GM21360 (cell line): ENCODE results near the gene CAPN11.
"Not testable (repeated sequence)": the region's sequence is repeated elsewhere in the genome, so short reads cannot be mapped to it uniquely, and the experiment has no call there.

Experiments
- ATAC-seq: cut with Tn5 transposase; IDR thresholded peaks from one replicate; pipeline ENCODE4 v1.9.1; 2021; ENCODE audit warnings: mild to moderate bottlenecking, moderate library complexity; ENCODE audit not compliant: unreplicated experiment

The CAPN11 gene

DNA sequence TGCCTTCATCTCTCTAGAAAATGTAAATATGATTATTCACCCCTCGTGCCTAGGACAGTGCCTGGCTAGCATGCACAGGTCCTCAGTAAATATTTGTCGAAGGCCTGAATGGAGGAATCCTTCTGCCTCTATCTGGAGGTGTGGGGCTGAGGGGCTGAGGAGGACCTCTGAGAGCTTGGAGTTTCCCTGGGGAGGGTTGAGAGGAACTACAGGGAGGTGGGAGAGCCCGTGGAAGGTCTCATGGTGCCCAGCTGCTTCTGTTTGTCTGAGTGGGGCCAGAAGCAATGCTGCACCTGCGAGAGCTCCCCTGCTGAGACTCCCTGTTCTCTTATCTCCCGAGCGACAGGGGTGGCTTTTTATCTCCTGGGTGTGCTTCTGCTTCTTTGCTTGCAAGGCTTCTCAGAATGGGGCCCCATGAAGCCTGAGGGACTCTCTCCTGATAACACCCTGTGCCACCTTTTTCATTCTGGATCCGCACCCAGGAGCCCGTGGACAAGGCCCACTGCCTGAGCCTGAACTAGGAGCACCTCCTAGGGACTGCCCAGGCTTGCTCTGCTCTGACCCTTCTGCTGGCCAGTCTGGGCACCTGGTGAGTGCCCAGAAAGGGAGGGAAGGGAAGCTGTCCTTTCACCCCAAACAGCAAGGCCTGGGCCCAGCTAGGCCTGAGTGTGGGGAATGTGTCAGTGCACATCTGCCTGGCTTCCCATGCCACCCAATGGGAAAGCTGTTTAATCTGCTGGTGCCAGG is 67.1 kb downstream of the CAPN11 start:
- no peak for ATAC-seq

DNA sequence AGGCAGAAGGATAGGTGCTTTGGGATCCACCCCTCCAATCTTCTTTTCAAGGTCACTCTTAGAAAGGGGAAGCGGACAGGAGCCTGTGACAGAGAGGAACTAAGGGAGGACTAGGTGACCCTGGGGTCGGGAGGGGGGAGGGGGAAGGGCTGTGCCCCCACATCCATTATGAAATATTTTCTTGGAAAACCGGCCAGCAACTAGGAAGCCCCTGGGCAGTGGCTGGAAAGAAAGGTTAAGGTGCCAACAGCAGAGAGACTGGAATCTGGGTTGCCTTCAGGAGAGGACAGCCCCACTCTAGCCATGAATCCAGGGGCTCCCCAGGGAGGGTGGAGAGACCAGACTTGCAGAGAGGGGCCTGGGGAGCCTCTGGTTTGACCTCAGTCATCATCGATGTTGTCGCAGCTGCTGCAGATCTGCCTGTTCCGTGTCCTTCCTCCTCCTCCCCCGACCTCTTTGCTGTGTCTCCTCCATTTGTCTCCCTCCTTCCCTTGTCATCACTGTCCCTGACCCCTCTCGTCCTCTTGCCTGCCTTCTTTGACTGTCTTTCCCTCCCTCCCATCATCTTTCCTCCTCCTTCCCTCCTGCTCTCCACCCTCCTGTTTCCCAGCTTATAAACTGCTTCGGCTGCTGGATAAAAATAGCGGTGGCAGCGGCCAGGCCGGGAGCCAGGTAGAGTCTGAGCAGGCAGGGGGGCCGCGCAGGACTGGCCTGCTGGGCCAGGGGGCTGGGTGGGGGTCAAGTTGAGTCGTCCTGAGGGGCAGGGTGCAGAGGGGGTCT is 67.9 kb downstream of the CAPN11 start:
- no peak for ATAC-seq

GRCh38 chr6:44227148-44227793 is 68.7 kb downstream of the CAPN11 start:
- ATAC-seq = no peak

DNA sequence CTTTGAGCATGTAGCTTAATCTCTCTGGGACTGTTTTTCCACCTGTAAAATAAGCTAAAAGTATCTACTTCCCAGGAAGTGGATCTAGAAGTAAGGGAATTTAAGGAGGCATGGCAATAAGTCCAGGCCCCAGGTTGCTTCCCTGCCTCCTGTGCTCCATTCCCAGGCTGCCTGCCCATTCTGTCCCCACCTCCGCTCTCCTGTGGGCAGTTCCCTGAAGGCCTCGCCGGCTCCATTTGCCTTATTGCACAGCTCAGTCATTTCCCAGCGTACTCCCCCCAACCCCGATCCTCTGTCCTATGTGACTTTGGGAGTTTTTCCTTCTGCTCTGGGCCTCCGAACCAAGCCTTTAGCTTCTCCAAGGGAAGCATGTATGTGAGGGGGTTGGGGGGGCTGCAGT is 69.4 kb downstream of the CAPN11 start:
- no peak for ATAC-seq

DNA sequence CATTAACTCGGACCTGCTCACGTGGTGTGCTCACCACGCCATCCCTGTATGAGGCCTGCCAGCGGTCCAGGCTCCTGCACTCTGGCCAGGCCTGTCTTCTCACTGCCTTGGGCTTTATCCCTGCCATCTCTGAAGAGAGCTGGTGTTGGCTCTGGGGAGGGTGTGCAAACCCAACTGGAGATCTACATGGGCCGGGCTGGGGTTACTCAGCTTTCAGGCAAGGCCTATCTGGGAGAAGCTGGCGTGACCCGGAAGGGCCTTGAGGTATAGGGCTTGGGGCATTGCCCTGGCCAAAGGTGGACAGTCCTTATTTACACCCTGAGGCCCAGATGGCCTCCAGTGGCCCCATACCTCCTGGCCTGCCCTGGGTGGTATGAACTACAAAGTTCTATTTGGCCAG is 69.8 kb downstream of the CAPN11 start:
- no peak for ATAC-seq

GRCh38 chr6:44228836-44229235 is 70.2 kb downstream of the CAPN11 start:
- ATAC-seq = no peak

GRCh38 chr6:44229376-44230033 is 70.9 kb downstream of the CAPN11 start:
- ATAC-seq = no peak

- ATAC-seq = no peak
Measured at GRCh38 chr6:44230034-44230675, 71.5 kb downstream of the CAPN11 start.

GRCh38 chr6:44231426-44231825 is 72.8 kb downstream of the CAPN11 start:
- ATAC-seq = not testable (repeated sequence)

GRCh38 chr6:44232676-44233566 is 74.3 kb downstream of the CAPN11 start:
- ATAC-seq = no peak

GRCh38 chr6:44233567-44234100 is 75.0 kb downstream of the CAPN11 start:
- no peak for ATAC-seq
